Testis (tissue), 3 donors: ENCODE measurements around the gene RNGTT. TPM values are rescaled to one million over a fixed set of nuclear protein-coding genes. Genes with fewer than 3 reads are reported as not detected.

Source experiments
- DNase-seq: peaks from one replicate; pipeline ENCODE4 v3.0.0-alpha.2; 2019
- H3K27ac ChIP-seq, 2 donors: fragments of 200-600 bp; sonication (generic); one replicate each; pipeline ENCODE4 v1.5.1; 2019
- H3K27me3 ChIP-seq: fragments of 200-600 bp; sonication (generic); one replicate; pipeline ENCODE4 v1.5.1; 2019
- H3K36me3 ChIP-seq: fragments of 200-600 bp; sonication (generic); one replicate; pipeline ENCODE4 v1.5.1; 2017; ENCODE audit warnings: low read depth; ENCODE audit errors: missing control alignments
- H3K4me1 ChIP-seq: fragments of 200-600 bp; sonication (generic); one replicate; pipeline ENCODE4 v1.5.1; 2019
- H3K4me3 ChIP-seq, 2 donors: fragments of 200-600 bp; sonication (generic); one replicate each; pipeline ENCODE4 v1.5.1; 2017 to 2019
- H3K9me3 ChIP-seq: fragments of 200-600 bp; sonication (generic); one replicate; pipeline ENCODE4 v1.5.1; 2017
- CTCF ChIP-seq, 3 experiments: fragments of 450-650 bp in 2 of 3; fragments of 200-600 bp in 1 of 3; sonication (generic) in 1 of 3; IDR thresholded peaks; one replicate each; pipeline ENCODE4 v1.5.1; 2016 to 2019; ENCODE audit warnings: antibody characterized with exemption in 3 of 3, mild to moderate bottlenecking in 2 of 3, moderate library complexity in 1 of 3
- POLR2A ChIP-seq: fragments of 450-650 bp; IDR thresholded peaks from one replicate; pipeline ENCODE4 v1.6.1; 2017; ENCODE audit warnings: antibody characterized with exemption, mild to moderate bottlenecking, moderate library complexity
- WGBS, 2 donors: methylation state at CpG; one replicate each; pipeline ENCODE4 v1.1.5; 2018; 5-methylcytosine and 5-hydroxymethylcytosine counted together
- intact Hi-C: fragments of 100-400 bp; cut with DNase I; formaldehyde crosslinking; loops from one replicate; pipeline ENCODE4 v1.15.1; 2023; ENCODE audit warnings: low total_unique reads
- polyA plus RNA-seq: library from polyadenylated mRNA; stranded (reverse); fragments of 350-450 nt; fragmentation: Illumina TruSeq; extraction: RNeasy Lipid Tissue Mini Kit (QIAGEN cat#74804); gene quantifications from one replicate; pipeline ENCODE4 v1.2.3, GENCODE V29; 2014; ENCODE audit warnings: low read depth, low replicate concordance; ENCODE audit not compliant: insufficient read depth
- total RNA-seq, 2 donors: library from RNA; depleted of rRNA; stranded (reverse); fragments of >200 nt; gene quantifications; one replicate each; pipeline ENCODE4 v1.2.3, GENCODE V29; 2016

Gene RNGTT
- total and polyA plus RNA-seq, 3 donors from 2014 or later: 19.4 to 27.0 (median 22.1) TPM

- Histone ChIP-seq H3K4me1 (no peaks in the 10 kb centered on the region), H3K4me3 (no peak overlapping the region), H3K27me3 (no peaks in the 10 kb centered on the region), H3K9me3 (no peaks in the 10 kb centered on the region), H3K36me3 (no peaks in the 10 kb centered on the region), H3K27ac (no peak overlapping the region)
- no peak for DNase-seq
- intact Hi-C loops: no loop called here
- TF ChIP-seq CTCF (IDR thresholded peaks at IDR 0.05): no peak
- TF ChIP-seq POLR2A: no peak
- WGBS, 2 donors: 90 to 93% methylated on average over 2 of the region's 2 CpGs
These were observed 339.9 kb downstream of the RNGTT start for GRCh38 chr6:88623531-88623930.

GRCh38 chr6:88619951-88620350, 343.5 kb downstream of the RNGTT start:
- Histone ChIP-seq H3K27ac (no peak overlapping the region), H3K4me3 (no peak overlapping the region), H3K4me1 (no peaks in the 10 kb centered on the region), H3K9me3 (no peaks in the 10 kb centered on the region), H3K36me3 (no peaks in the 10 kb centered on the region), H3K27me3 (no peaks in the 10 kb centered on the region)
- no peak for TF ChIP-seq POLR2A
- TF ChIP-seq CTCF (IDR thresholded peaks at IDR 0.05): no peak
- 88 to 91% methylated on average over 7 of the region's 7 CpGs for WGBS, 2 donors
- intact Hi-C loops: no loop called here
- no peak for DNase-seq

- 91 to 94% methylated on average over 1 of the region's 1 CpG for WGBS, 2 donors
- Histone ChIP-seq H3K27me3 (no peaks in the 10 kb centered on the region), H3K36me3 (no peaks in the 10 kb centered on the region), H3K4me3 (no peak overlapping the region), H3K27ac (no peak overlapping the region), H3K9me3 (no peaks in the 10 kb centered on the region), H3K4me1 (no peaks in the 10 kb centered on the region)
- intact Hi-C loops: no loop called here
- DNase-seq: no peak
- TF ChIP-seq POLR2A (no peak), CTCF (IDR thresholded peaks at IDR 0.05) (no peak)
These were observed 347.0 kb downstream of the RNGTT start for GRCh38 chr6:88616380-88616779.

- TF ChIP-seq CTCF (IDR thresholded peaks at IDR 0.05) (no peak), POLR2A (no peak)
- Histone ChIP-seq H3K36me3 (no peaks in the 10 kb centered on the region), H3K4me3 (no peak overlapping the region), H3K9me3 (no peaks in the 10 kb centered on the region), H3K27ac (no peak overlapping the region), H3K4me1 (no peaks in the 10 kb centered on the region), H3K27me3 (no peaks in the 10 kb centered on the region)
- intact Hi-C loops: no loop called here
- no peak for DNase-seq
- WGBS, 2 donors: 94 to 95% methylated on average over 3 of the region's 3 CpGs
These were observed 349.0 kb downstream of the RNGTT start for GRCh38 chr6:88614316-88614877.

GRCh38 chr6:88612631-88613030, 350.8 kb downstream of the RNGTT start:
- no peak for TF ChIP-seq POLR2A
- no peak for TF ChIP-seq CTCF (IDR thresholded peaks at IDR 0.05)
- WGBS, 2 donors: 84 to 86% methylated on average over 5 of the region's 5 CpGs
- intact Hi-C loops: no loop called here
- H3K27me3 ChIP-seq: no peaks in the 10 kb centered on the region
- no peak overlapping the region for H3K4me3 ChIP-seq
- no peaks in the 10 kb centered on the region for H3K36me3 ChIP-seq
- no peak overlapping the region for H3K27ac ChIP-seq
- no peak for DNase-seq
- no peaks in the 10 kb centered on the region for H3K9me3 ChIP-seq
- H3K4me1 ChIP-seq: no peaks in the 10 kb centered on the region
